HFFc6 (cell line): ENCODE data around the gene BAIAP2L2. TPM values are rescaled to one million over a fixed set of nuclear protein-coding genes. Genes with fewer than 3 reads are reported as not detected.

Experiments used
- DNase-seq: peaks from one replicate; pipeline ENCODE4 v3.0.0-alpha.2; 2018
- H3K27ac Mint-ChIP-seq: 2 replicates; pipeline ENCODE4 v1.8.0; 2020; ENCODE audit warnings: mild to moderate bottlenecking, mixed read lengths
- H3K27me3 Mint-ChIP-seq: 2 replicates; pipeline ENCODE4 v1.8.0; 2021; ENCODE audit warnings: mild to moderate bottlenecking, moderate library complexity, mixed read lengths; ENCODE audit not compliant: insufficient read depth
- H3K36me3 Mint-ChIP-seq: 2 replicates; pipeline ENCODE4 v1.8.0; 2021; ENCODE audit warnings: low read depth, mixed read lengths
- H3K4me1 Mint-ChIP-seq: 2 replicates; pipeline ENCODE4 v1.8.0; 2020; ENCODE audit warnings: low read depth, mixed read lengths
- H3K4me3 Mint-ChIP-seq: 2 replicates; pipeline ENCODE4 v1.8.0; 2020; ENCODE audit warnings: mild to moderate bottlenecking, moderate library complexity, mixed read lengths
- H3K9me3 Mint-ChIP-seq: 2 replicates; pipeline ENCODE4 v1.8.0; 2020; ENCODE audit warnings: mild to moderate bottlenecking, mixed read lengths
- CTCF ChIP-seq: fragments of 200-600 bp; sonication (generic); IDR thresholded peaks from 2 replicates; pipeline ENCODE4 v1.5.0; 2021; ENCODE audit warnings: antibody characterized with exemption, mild to moderate bottlenecking
- total RNA-seq, 6 experiments: library from RNA; stranded (reverse); fragmentation: NEBNext Ultra II Directional; extraction: Animal tissue kit (Norgen Biotek cat#: 25700); gene quantifications; 2 replicates in 1 of 6; 3 replicates in 5 of 6; pipeline ENCODE4 v1.2.3, GENCODE V29; 2021

BAIAP2L2 gene
- total RNA-seq, 6 experiments from 2014 or later = 0.08 TPM; not detected in 5

- Mint-ChIP-seq H3K9me3 (no peaks in the 10 kb centered on the region), H3K4me1 (no peaks in the 10 kb centered on the region), H3K4me3 (no peak overlapping the region), H3K36me3 (no peaks in the 10 kb centered on the region), H3K27me3 (peaks cover 6% of the 10 kb centered on the region), H3K27ac (no peak overlapping the region)
- no peak for TF ChIP-seq CTCF
- DNase-seq = no peak
These were observed 33.4 kb downstream of the BAIAP2L2 start for GRCh38 chr22:38077096-38077495.

GRCh38 chr22:38075961-38076360, 34.5 kb downstream of the BAIAP2L2 start:
- no peak for TF ChIP-seq CTCF
- no peaks in the 10 kb centered on the region for H3K9me3 Mint-ChIP-seq

GRCh38 chr22:38075105-38075825, 35.2 kb downstream of the BAIAP2L2 start:
- DNase-seq = no peak
- Mint-ChIP-seq H3K27ac (no peak overlapping the region), H3K36me3 (no peaks in the 10 kb centered on the region), H3K9me3 (no peaks in the 10 kb centered on the region), H3K4me1 (no peaks in the 10 kb centered on the region), H3K27me3 (peaks cover 6% of the 10 kb centered on the region), H3K4me3 (no peak overlapping the region)
- TF ChIP-seq CTCF = no peak

More at GRCh38 chr22:38075961-38076360, 34.5 kb downstream of the BAIAP2L2 start:
- H3K27me3 Mint-ChIP-seq = peaks cover 6% of the 10 kb centered on the region
- no peak overlapping the region for H3K27ac Mint-ChIP-seq
- no peak for DNase-seq
- H3K4me1 Mint-ChIP-seq = no peaks in the 10 kb centered on the region
- no peak overlapping the region for H3K4me3 Mint-ChIP-seq
- H3K36me3 Mint-ChIP-seq = no peaks in the 10 kb centered on the region

GRCh38 chr22:38074181-38075104, 36.0 kb downstream of the BAIAP2L2 start:
- no peak overlapping the region for H3K4me3 Mint-ChIP-seq
- no peak overlapping the region for H3K27ac Mint-ChIP-seq
- H3K36me3 Mint-ChIP-seq = no peaks in the 10 kb centered on the region
- peaks cover 3% of the 10 kb centered on the region for H3K27me3 Mint-ChIP-seq
- DNase-seq = no peak
- H3K9me3 Mint-ChIP-seq = no peaks in the 10 kb centered on the region
- H3K4me1 Mint-ChIP-seq = no peaks in the 10 kb centered on the region
- TF ChIP-seq CTCF = peak; percentile 56; the same call in 1 of the 2 replicates

GRCh38 chr22:38073150-38074130, 37.0 kb downstream of the BAIAP2L2 start:
- Mint-ChIP-seq H3K27ac (no peak overlapping the region), H3K9me3 (no peaks in the 10 kb centered on the region), H3K4me3 (no peak overlapping the region), H3K4me1 (no peaks in the 10 kb centered on the region), H3K27me3 (peaks cover 2% of the 10 kb centered on the region), H3K36me3 (no peaks in the 10 kb centered on the region)
- TF ChIP-seq CTCF = no peak
- no peak for DNase-seq
